Glutamatergic neuron (in vitro differentiated cells): ENCODE measurements around the gene FSD1. TPM values are rescaled to one million over a fixed set of nuclear protein-coding genes. Genes with fewer than 3 reads are reported as not detected.

Source experiments
- DNase-seq: peaks from one replicate; pipeline ENCODE4 v3.0.0; 2022
- H3K27ac Mint-ChIP-seq: one replicate; pipeline ENCODE4 v1.8.0; 2020; ENCODE audit warnings: mild to moderate bottlenecking, mixed read lengths, inconsistent platforms; ENCODE audit not compliant: unreplicated experiment
- H3K27me3 Mint-ChIP-seq: one replicate; pipeline ENCODE4 v1.8.0; 2020; ENCODE audit warnings: mild to moderate bottlenecking, moderate library complexity, mixed read lengths, inconsistent platforms; ENCODE audit not compliant: unreplicated experiment
- H3K36me3 Mint-ChIP-seq: one replicate; pipeline ENCODE4 v1.8.0; 2020; ENCODE audit warnings: mild to moderate bottlenecking, mixed read lengths, inconsistent platforms; ENCODE audit not compliant: unreplicated experiment
- H3K4me1 Mint-ChIP-seq: one replicate; pipeline ENCODE4 v1.8.0; 2020; ENCODE audit warnings: mild to moderate bottlenecking, low read depth, mixed read lengths, inconsistent platforms; ENCODE audit not compliant: unreplicated experiment
- H3K4me3 Mint-ChIP-seq: one replicate; pipeline ENCODE4 v1.8.0; 2020; ENCODE audit warnings: mild to moderate bottlenecking, mixed read lengths, inconsistent platforms; ENCODE audit not compliant: unreplicated experiment
- H3K9me3 Mint-ChIP-seq: one replicate; pipeline ENCODE4 v1.8.0; 2020; ENCODE audit warnings: mild to moderate bottlenecking, moderate library complexity, mixed read lengths, inconsistent platforms; ENCODE audit not compliant: unreplicated experiment
- total RNA-seq: library from RNA; stranded (reverse); fragmentation: NEBNext Ultra II Directional; extraction: Animal tissue kit (Norgen Biotek cat#: 25700); gene quantifications from one replicate; pipeline ENCODE4 v1.2.1, GENCODE V29; 2021; ENCODE audit not compliant: unreplicated experiment
- TF ChIP-seq, protein P1 (sequence below): fragments of 200-600 bp; sonication (generic); IDR thresholded peaks from one replicate; pipeline ENCODE4 v1.5.0; 2021; ENCODE audit not compliant: partially characterized antibody, unreplicated experiment

FSD1 gene
- total RNA-seq, 1 donor from 2014 or later, result 156 TPM

DNA sequence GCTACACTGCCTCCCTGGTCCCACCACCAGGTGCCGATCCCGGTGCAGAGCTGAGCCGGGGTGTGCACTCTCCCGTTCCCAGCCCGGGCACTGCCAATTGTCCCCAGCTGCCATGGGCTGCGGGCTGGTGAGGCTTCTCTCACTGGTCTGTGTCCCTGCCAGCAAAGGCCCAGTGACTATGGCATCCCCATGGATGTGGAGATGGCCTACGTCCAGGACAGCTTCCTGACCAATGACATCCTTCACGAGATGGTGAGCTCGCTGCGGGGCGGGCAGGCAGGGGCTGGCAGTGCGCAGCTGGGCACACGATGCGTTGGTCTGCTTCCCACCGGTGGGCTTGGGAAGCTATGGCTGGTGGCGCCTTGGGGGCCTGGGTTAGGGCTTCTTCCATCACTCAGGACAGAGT, 53.5 kb downstream of the FSD1 start:
- Mint-ChIP-seq H3K36me3 (no peaks in the 10 kb centered on the region), H3K27me3 (peaks cover 11% of the 10 kb centered on the region), H3K9me3 (peaks cover 8% of the 10 kb centered on the region), H3K4me1 (peaks cover 10% of the 10 kb centered on the region), H3K4me3 (no peak overlapping the region), H3K27ac (no peak overlapping the region)
- TF ChIP-seq, protein P1, sequence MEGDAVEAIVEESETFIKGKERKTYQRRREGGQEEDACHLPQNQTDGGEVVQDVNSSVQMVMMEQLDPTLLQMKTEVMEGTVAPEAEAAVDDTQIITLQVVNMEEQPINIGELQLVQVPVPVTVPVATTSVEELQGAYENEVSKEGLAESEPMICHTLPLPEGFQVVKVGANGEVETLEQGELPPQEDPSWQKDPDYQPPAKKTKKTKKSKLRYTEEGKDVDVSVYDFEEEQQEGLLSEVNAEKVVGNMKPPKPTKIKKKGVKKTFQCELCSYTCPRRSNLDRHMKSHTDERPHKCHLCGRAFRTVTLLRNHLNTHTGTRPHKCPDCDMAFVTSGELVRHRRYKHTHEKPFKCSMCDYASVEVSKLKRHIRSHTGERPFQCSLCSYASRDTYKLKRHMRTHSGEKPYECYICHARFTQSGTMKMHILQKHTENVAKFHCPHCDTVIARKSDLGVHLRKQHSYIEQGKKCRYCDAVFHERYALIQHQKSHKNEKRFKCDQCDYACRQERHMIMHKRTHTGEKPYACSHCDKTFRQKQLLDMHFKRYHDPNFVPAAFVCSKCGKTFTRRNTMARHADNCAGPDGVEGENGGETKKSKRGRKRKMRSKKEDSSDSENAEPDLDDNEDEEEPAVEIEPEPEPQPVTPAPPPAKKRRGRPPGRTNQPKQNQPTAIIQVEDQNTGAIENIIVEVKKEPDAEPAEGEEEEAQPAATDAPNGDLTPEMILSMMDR, result no peak
- DNase-seq, result no peak

DNA sequence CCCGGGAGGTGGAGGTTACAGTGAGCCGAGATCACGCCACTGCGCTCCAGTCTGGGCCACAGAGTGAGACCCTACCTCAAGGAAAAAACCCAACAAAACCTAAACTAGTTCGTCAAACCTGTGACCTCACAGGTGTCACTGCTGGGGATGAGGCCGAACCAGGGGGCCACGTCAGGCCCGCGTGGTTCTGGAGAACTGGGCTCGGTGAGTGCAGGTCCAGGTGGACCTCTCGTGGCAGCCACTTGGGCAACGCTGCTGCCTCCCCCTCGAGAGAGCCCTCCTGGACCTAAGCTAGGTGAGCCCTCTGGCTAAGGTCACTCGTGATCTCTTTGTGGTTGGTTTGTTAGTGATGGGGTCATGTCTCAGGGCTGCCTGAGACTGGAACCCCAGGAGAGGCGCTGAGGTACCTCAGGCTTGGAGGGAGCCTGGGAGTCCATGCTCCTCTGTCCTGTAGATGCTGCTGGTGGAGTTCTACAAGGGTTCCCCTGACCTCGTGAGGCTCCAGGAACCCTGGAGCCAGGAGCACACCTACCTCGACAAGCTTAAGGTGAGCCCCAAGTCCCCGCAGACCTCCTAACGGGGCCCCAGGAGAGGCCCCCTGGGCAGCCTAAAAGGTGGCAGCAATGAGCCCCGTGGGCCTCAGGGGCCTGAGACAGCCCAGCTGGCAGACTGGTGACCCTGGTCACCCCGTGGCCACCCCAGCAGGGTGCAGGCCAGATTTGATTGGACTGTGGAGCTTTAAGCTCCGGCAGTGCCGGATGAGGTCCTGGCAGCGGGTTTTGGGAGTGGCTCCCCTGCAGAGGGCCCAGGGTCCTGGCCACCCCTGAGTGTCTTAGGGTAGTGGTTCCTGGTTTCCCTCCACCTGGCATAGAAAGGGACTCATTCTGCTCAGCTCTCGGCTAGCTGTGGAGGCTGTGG, 54.6 kb downstream of the FSD1 start:
- TF ChIP-seq, protein P1, result no peak
- H3K4me3 Mint-ChIP-seq, result no peak overlapping the region
- peaks cover 13% of the 10 kb centered on the region for H3K27me3 Mint-ChIP-seq
- no peak overlapping the region for H3K27ac Mint-ChIP-seq
- DNase-seq, result no peak
- no peaks in the 10 kb centered on the region for H3K36me3 Mint-ChIP-seq
- peaks cover 10% of the 10 kb centered on the region for H3K4me1 Mint-ChIP-seq
- H3K9me3 Mint-ChIP-seq, result peaks cover 10% of the 10 kb centered on the region

DNA sequence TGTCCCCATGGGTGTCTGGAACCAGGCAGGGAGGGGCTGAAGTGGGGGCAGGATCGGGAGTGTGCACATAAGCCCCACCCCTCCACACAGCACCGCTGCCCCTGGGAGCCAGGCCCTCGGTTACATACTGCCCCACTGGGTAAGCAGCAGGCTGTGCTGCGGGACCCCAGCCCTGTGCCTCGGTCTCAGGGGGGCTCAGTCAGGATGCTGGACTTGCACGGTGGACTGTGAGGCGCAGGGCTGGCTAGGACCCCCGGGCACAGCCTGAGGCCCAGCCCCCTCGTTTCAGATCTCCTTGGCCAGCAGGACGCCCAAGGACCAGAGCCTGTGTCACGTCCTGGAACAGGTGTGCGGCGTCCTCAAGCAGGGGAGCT, 55.2 kb downstream of the FSD1 start:
- TF ChIP-seq, protein P1, result no peak
- no peak overlapping the region for H3K27ac Mint-ChIP-seq
- no peaks in the 10 kb centered on the region for H3K36me3 Mint-ChIP-seq
- peaks cover 10% of the 10 kb centered on the region for H3K4me1 Mint-ChIP-seq
- DNase-seq, result no peak
- H3K4me3 Mint-ChIP-seq, result no peak overlapping the region
- H3K27me3 Mint-ChIP-seq, result peaks cover 13% of the 10 kb centered on the region
- H3K9me3 Mint-ChIP-seq, result peaks cover 12% of the 10 kb centered on the region

DNA sequence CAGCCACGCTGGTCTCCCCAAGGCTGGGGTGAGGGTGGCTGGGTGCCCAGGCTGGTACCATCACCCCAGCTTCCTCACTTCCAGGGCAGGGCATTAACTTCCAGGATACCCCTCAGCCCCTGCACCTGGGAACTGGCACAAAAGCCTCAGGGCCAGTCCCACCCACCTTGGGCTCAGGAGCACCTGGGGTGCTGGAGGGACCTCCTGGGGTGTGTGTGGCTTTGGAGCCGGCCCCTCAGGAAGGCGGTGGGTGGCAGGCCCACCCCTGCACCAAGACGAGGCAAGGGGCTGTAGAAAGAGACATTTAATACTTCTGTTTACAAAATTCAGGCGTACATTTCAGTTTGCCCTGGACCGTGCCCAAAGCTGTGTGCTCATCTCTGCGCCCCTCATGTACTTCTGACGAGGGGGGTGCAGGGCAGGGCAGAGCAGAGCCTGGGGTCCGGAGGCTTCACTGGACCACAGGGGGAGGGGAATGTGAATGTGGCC, 55.7 kb downstream of the FSD1 start:
- Mint-ChIP-seq H3K4me3 (no peak overlapping the region), H3K27ac (peak overlapping the region; percentile 95), H3K36me3 (no peaks in the 10 kb centered on the region), H3K9me3 (peaks cover 12% of the 10 kb centered on the region), H3K27me3 (peaks cover 13% of the 10 kb centered on the region), H3K4me1 (peaks cover 10% of the 10 kb centered on the region)
- no peak for DNase-seq
- TF ChIP-seq, protein P1, result no peak

DNA sequence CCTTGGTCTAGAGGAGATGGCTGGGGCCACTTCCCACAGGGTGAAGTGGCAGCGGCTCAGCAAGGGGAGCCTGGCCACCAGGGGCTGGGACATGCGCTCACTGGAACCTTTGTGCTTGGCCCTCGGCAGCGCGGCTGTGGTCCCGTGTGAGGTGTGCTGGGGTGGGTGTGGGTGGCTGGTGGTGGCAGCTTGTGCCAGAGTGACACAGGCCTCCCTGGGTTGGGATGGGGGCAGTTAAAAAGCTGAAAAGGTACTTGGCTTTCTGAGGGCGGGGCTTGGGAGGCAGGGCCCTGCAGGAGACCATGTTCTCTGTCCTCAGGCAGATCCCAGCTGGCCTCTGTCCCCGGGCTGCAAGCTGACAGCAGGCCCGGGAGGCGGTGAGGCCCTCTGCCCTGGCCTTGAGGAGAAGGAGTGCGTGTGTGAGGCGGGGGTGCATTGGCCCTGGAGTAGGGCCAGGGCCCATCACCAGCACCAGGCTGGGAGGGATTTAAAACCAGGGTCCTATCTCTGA, 56.3 kb downstream of the FSD1 start:
- H3K4me3 Mint-ChIP-seq, result peak overlapping the region; percentile 46

More for the DNA sequence above, 56.3 kb downstream of the FSD1 start:
- Mint-ChIP-seq H3K36me3 (no peaks in the 10 kb centered on the region), H3K27ac (peak overlapping the region; percentile 95), H3K9me3 (peaks cover 12% of the 10 kb centered on the region), H3K4me1 (peaks cover 10% of the 10 kb centered on the region), H3K27me3 (peaks cover 14% of the 10 kb centered on the region)
- TF ChIP-seq, protein P1, result peak; percentile 29
- peak; percentile 78 for DNase-seq
